IPS-18c (cell line): ENCODE measurements around the gene TCF19.

Experiments
- H3K4me3 ChIP-seq: 2 replicates; pipeline ENCODE4 v1.7.0; 2013; ENCODE audit warnings: low read depth, mild to moderate bottlenecking, low read length, moderate library complexity; ENCODE audit not compliant: insufficient read depth
- H3K9me3 ChIP-seq: one replicate; pipeline ENCODE4 v1.6.1; 2013; ENCODE audit warnings: mild to moderate bottlenecking, low read length, moderate library complexity; ENCODE audit not compliant: control insufficient read depth, insufficient read depth

TCF19 gene

GRCh38 chr6:31158140-31158862 lies at the start of gene TCF19:
Gene TCF19 (plus strand): TSS chr6:31158589. CDS start chr6:31159470, 881 bp downstream.
- H3K4me3 ChIP-seq: peak within 1 kb of the TSS; percentile 73
- no peaks in the 10 kb centered on the region for H3K9me3 ChIP-seq

GRCh38 chr6:31110825-31111582 lies 47.4 kb upstream of the TCF19 start:
- H3K4me3 ChIP-seq: no peak overlapping the region
- H3K9me3 ChIP-seq: peaks cover 4% of the 10 kb centered on the region

GRCh38 chr6:31111712-31112111 lies 46.7 kb upstream of the TCF19 start:
- Histone ChIP-seq H3K9me3 (peaks cover 4% of the 10 kb centered on the region), H3K4me3 (no peak overlapping the region)

GRCh38 chr6:31112478-31112877 lies 45.9 kb upstream of the TCF19 start, which contains the start of gene C6orf15:
Gene C6orf15 (minus strand): TSS chr6:31112575. CDS start chr6:31112555, 20 bp downstream.
- Histone ChIP-seq H3K4me3 (no peak within 1 kb of the TSS), H3K9me3 (peaks cover 4% of the 10 kb centered on the region)

- Histone ChIP-seq H3K4me3 (no peak overlapping the region), H3K9me3 (peaks cover 4% of the 10 kb centered on the region)
These were observed 44.4 kb upstream of the TCF19 start for GRCh38 chr6:31113861-31114540.

GRCh38 chr6:31114541-31114878 lies 43.9 kb upstream of the TCF19 start, which contains the start of gene PSORS1C1:
Gene PSORS1C1 (plus strand): TSS chr6:31114800. CDS start chr6:31129633, 14,833 bp downstream.
- Histone ChIP-seq H3K4me3 (peak within 1 kb of the TSS; percentile 17; the same call in 1 of the 2 replicates), H3K9me3 (peaks cover 4% of the 10 kb centered on the region)

GRCh38 chr6:31114970-31115849 lies 43.2 kb upstream of the TCF19 start:
- Histone ChIP-seq H3K4me3 (peak overlapping the region; percentile 17; the same call in 1 of the 2 replicates), H3K9me3 (peaks cover 2% of the 10 kb centered on the region)

GRCh38 chr6:31115941-31116560 lies 42.3 kb upstream of the TCF19 start:
- no peak overlapping the region for H3K4me3 ChIP-seq
- H3K9me3 ChIP-seq: no peaks in the 10 kb centered on the region

GRCh38 chr6:31116661-31117385 lies 41.6 kb upstream of the TCF19 start:
- Histone ChIP-seq H3K9me3 (no peaks in the 10 kb centered on the region), H3K4me3 (no peak overlapping the region)

GRCh38 chr6:31118178-31118577 lies 40.2 kb upstream of the TCF19 start:
- Histone ChIP-seq H3K9me3 (no peaks in the 10 kb centered on the region), H3K4me3 (no peak overlapping the region)

GRCh38 chr6:31120151-31120915 lies 38.1 kb upstream of the TCF19 start, which contains the start of gene CDSN:
Gene CDSN (minus strand): TSS chr6:31120446. CDS start chr6:31120419, 27 bp downstream.
- H3K4me3 ChIP-seq: no peak within 1 kb of the TSS
- H3K9me3 ChIP-seq: no peaks in the 10 kb centered on the region

- Histone ChIP-seq H3K4me3 (no peak overlapping the region), H3K9me3 (no peaks in the 10 kb centered on the region)
These were observed 37.1 kb upstream of the TCF19 start for GRCh38 chr6:31121131-31121790.

GRCh38 chr6:31122791-31123706 lies 35.3 kb upstream of the TCF19 start:
- no peaks in the 10 kb centered on the region for H3K9me3 ChIP-seq
- H3K4me3 ChIP-seq: no peak overlapping the region

GRCh38 chr6:31125162-31125561 lies 33.2 kb upstream of the TCF19 start:
- Histone ChIP-seq H3K9me3 (no peaks in the 10 kb centered on the region), H3K4me3 (no peak overlapping the region)
